GM12878 (cell line): ENCODE data around the gene BMERB1. TPM values are rescaled to one million over a fixed set of nuclear protein-coding genes. Genes with fewer than 3 reads are reported as not detected.

ENCODE experiments used
- ATAC-seq: fragments of 200-7000 bp; cut with Tn5 transposase; 3 replicates; pipeline ENCODE4 v1.9.1; 2020; ENCODE audit warnings: mild to moderate bottlenecking, moderate library complexity
- BruUV-seq: library from RNA; stranded (reverse); fragments of 400-500 nt; replicated peaks from 2 replicates; lab custom pipeline; 2021; lab: Mats Ljungman, UMichigan
- CTCF ChIA-PET: fragments of 300-600 bp; sonication (Branson Sonifier 250); formaldehyde crosslinking; extraction: SDS; loops from one replicate; lab custom pipeline; 2021; ENCODE audit warnings: inconsistent platforms; lab: Yijun Ruan, JAX
- POLR2A ChIA-PET: fragments of 350-600 bp; formaldehyde crosslinking; extraction: SDS; loops from one replicate; lab custom pipeline; 2021; ENCODE audit warnings: inconsistent platforms; lab: Charles Lee
- RAD21 ChIA-PET: fragments of 300-600 bp; sonication (Branson Sonifier 250); formaldehyde crosslinking; loops from one replicate; lab custom pipeline; 2023; ENCODE audit warnings: antibody characterized with exemption; ENCODE audit not compliant: unreplicated experiment; lab: Charles Lee
- SMC1A ChIA-PET: fragments of 300-600 bp; sonication (Branson Sonifier 250); formaldehyde crosslinking; loops from one replicate; lab custom pipeline; 2023; ENCODE audit not compliant: unreplicated experiment, uncharacterized antibody; lab: Charles Lee
- DNase-seq: peaks from one replicate; pipeline ENCODE4 v3.0.0-alpha.2; 2011; ENCODE audit warnings: low read depth, low spot score
- FAIRE-seq: peaks from 3 replicates; lab custom pipeline; 2011; peaks lifted over from hg19 to GRCh38; lab: Jason Lieb, UNC
- H2AFZ ChIP-seq: 2 replicates; pipeline ENCODE4 v1.6.0; 2011; ENCODE audit warnings: low read depth, low read length, control low read depth; ENCODE audit not compliant: control insufficient read depth
- H3K27ac ChIP-seq: 2 replicates; pipeline ENCODE4 v1.5.1; 2011; ENCODE audit warnings: control low read depth; ENCODE audit not compliant: control insufficient read depth, insufficient read depth
- H3K27me3 ChIP-seq, 2 experiments: replicated peaks in 1 of 2; 2 replicates each; pipeline versions ENCODE4 v1.6.0 to v1.6.1; 2011; ENCODE audit warnings: low read length in 1 of 2; ENCODE audit not compliant: control insufficient read depth in 2 of 2, insufficient read depth in 2 of 2
- H3K36me3 ChIP-seq, 2 experiments: 2 replicates each; pipeline ENCODE4 v1.5.1; 2011; ENCODE audit warnings: low read length in 1 of 2; ENCODE audit not compliant: control insufficient read depth in 2 of 2, insufficient read depth in 2 of 2
- H3K4me1 ChIP-seq: 2 replicates; pipeline ENCODE4 v1.6.1; 2011; ENCODE audit warnings: mild to moderate bottlenecking, low read length, moderate library complexity, mixed read lengths; ENCODE audit not compliant: control insufficient read depth, insufficient read depth
- H3K4me2 ChIP-seq: 2 replicates; pipeline ENCODE4 v1.6.0; 2011; ENCODE audit warnings: control low read depth; ENCODE audit not compliant: control insufficient read depth, insufficient read depth
- H3K4me3 ChIP-seq: fragments of 200-600 bp; sonication (generic); 2 replicates; pipeline ENCODE4 v1.5.1; 2016
- H3K79me2 ChIP-seq: 2 replicates; pipeline ENCODE4 v1.6.0; 2011; ENCODE audit warnings: low read length; ENCODE audit not compliant: control insufficient read depth, insufficient read depth
- H3K9ac ChIP-seq: 2 replicates; pipeline ENCODE4 v1.8.0; 2011; ENCODE audit warnings: low read length, control low read depth, mixed read lengths; ENCODE audit not compliant: control insufficient read depth, insufficient read depth
- H3K9me3 ChIP-seq: replicated peaks from 3 replicates; pipeline ENCODE4 v1.5.1; 2011; ENCODE audit warnings: mild to moderate bottlenecking, low read length; ENCODE audit not compliant: control insufficient read depth, insufficient read depth
- H4K20me1 ChIP-seq: 2 replicates; pipeline ENCODE4 v1.6.0; 2011; ENCODE audit not compliant: control insufficient read depth, insufficient read depth
- FOS ChIP-seq: IDR thresholded peaks from 3 replicates; pipeline ENCODE4 v1.6.1; 2011; ENCODE audit warnings: borderline replicate concordance; ENCODE audit not compliant: insufficient read length; ENCODE audit errors: extremely low read depth
- RAD21 ChIP-seq: IDR thresholded peaks from 2 replicates; pipeline ENCODE4 v1.6.1; 2011; ENCODE audit warnings: mild to moderate bottlenecking, low read depth, low read length, moderate library complexity; ENCODE audit not compliant: insufficient read depth
- SMC3 ChIP-seq: IDR thresholded peaks from 2 replicates; pipeline ENCODE4 v1.6.1; 2011; ENCODE audit warnings: low read length, improper control_type of control experiment, borderline replicate concordance
- TCF3 ChIP-seq: IDR thresholded peaks from 2 replicates; pipeline ENCODE4 v1.6.1; 2012; ENCODE audit warnings: low read depth, mild to moderate bottlenecking, low read length, borderline replicate concordance; ENCODE audit not compliant: insufficient read depth
- ZNF217 ChIP-seq: fragments of 450-650 bp; IDR thresholded peaks from 2 replicates; pipeline ENCODE4 v1.6.1; 2017; ENCODE audit warnings: antibody characterized with exemption, mild to moderate bottlenecking
- ZSCAN29 ChIP-seq: fragments of 450-650 bp; IDR thresholded peaks from 2 replicates; pipeline ENCODE4 v1.6.1; 2017; ENCODE audit warnings: mild to moderate bottlenecking, moderate library complexity
- ZZZ3 ChIP-seq: IDR thresholded peaks from 2 replicates; pipeline ENCODE4 v1.6.1; 2011; ENCODE audit warnings: low read depth; ENCODE audit not compliant: control insufficient read depth, insufficient read length
- WGBS: methylation state at CpG from one replicate; pipeline ENCODE4 v1.1.6; 2016; ENCODE audit warnings: low lambda C conversion rate; ENCODE audit not compliant: insufficient replicate concordance, insufficient coverage; ENCODE audit errors: missing lambda C conversion rate; 5-methylcytosine and 5-hydroxymethylcytosine counted together
- in situ Hi-C: fragments of 300-500 bp; cut with MboI; formaldehyde crosslinking; loops from 9 replicates; pipeline ENCODE4 v1.14.3; 2018; ENCODE audit warnings: mixed read lengths
- intact Hi-C: fragments of 100-400 bp; cut with micrococcal nuclease; formaldehyde crosslinking; loops from one replicate; pipeline ENCODE4 v1.14.2; 2022; ENCODE audit not compliant: unreplicated experiment
- polyA plus RNA-seq, 11 experiments: library from polyadenylated mRNA; depleted of rRNA in 4 of 11; unstranded in 6 of 11; stranded (reverse) in 5 of 11; fragments of >200 nt; fragmentation: Nextera tagmentation in 4 of 11; fragmentation: Illumina TruSeq in 1 of 11; extraction: Ambion mirVana in 4 of 11; extraction: Trizol in 1 of 11; gene quantifications; 1 replicate in 1 of 11; 2 replicates in 10 of 11; pipeline versions ENCODE4 v1.2.1 to v1.2.3, GENCODE V29; 2011 to 2016; ENCODE audit warnings: inconsistent platforms in 2 of 11, missing spikeins in 2 of 11, low read depth in 1 of 11
- total RNA-seq, 4 experiments: library from RNA; depleted of rRNA in 3 of 4; stranded (reverse); fragments of >200 nt in 3 of 4; fragmentation: Illumina TruSeq in 1 of 4; extraction: Trizol in 1 of 4; gene quantifications; 2 replicates each; pipeline versions ENCODE4 v1.2.1 to v1.2.3, GENCODE V29; 2013 to 2021
- TF ChIP-seq, protein P1 (sequence below): fragments of 450-650 bp; IDR thresholded peaks from 2 replicates; pipeline ENCODE4 v1.6.1; 2018; ENCODE audit warnings: borderline replicate concordance, mild to moderate bottlenecking; ENCODE audit not compliant: partially characterized antibody
- TF ChIP-seq, protein P2 (sequence below), 3 experiments: IDR thresholded peaks in 2 of 3; conservative IDR thresholded peaks in 1 of 3; 2 replicates each; pipeline ENCODE4 v1.5.1; 2011; ENCODE audit warnings: low read depth in 3 of 3, low read length in 3 of 3, mild to moderate bottlenecking in 3 of 3, control low read depth in 2 of 3, moderate library complexity in 2 of 3, inconsistent platforms in 1 of 3, mixed read lengths in 1 of 3; ENCODE audit not compliant: control insufficient read depth in 2 of 3, insufficient read depth in 1 of 3; ENCODE audit errors: extremely low read depth in 1 of 3

BMERB1 gene
- total and polyA plus RNA-seq, 10 of the 15 experiments (the other 5 are each of a cell fraction or from before 2014, with no cell fraction given): 0.05 to 0.68 (median 0.34) TPM

DNA sequence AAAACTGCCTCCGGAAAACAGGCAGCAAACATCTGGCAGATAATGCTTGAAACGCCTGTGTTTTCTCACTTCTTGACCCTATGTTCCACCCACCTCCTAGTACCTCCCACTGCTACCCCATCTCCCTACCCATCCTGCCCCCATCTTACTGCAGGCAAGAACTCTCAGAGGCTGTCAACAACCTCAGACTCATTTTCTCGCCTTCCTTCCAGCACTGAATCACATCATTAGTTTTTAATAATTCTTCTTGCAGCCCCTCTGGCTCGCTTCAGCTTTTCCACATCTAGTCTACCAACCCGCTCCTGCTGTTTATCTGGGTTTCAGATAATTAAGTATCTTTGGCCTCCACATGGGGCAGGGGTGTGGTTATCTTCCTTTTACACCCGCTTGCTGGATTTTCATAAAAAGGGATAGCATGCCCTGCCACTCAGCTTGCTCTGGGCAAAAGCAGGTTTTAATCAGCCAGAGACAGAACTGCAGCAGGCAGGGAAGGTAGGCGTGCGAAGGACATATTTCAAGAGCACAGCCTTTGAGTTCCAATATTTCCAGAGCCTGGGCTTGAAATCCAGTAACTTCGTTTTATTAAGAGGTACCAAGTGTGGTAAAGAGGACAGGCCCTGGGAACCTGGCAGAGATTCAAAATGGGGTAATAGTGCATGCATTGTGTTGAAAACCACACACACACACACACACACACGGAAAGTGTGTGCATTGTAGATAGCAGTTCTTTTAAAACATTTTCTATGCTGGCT lies 87.5 kb downstream of the BMERB1 start (continued):
- TF ChIP-seq TCF3 (no peak), ZSCAN29 (no peak), ZNF217 (no peak), FOS (no peak)
- TF ChIP-seq, protein P1, sequence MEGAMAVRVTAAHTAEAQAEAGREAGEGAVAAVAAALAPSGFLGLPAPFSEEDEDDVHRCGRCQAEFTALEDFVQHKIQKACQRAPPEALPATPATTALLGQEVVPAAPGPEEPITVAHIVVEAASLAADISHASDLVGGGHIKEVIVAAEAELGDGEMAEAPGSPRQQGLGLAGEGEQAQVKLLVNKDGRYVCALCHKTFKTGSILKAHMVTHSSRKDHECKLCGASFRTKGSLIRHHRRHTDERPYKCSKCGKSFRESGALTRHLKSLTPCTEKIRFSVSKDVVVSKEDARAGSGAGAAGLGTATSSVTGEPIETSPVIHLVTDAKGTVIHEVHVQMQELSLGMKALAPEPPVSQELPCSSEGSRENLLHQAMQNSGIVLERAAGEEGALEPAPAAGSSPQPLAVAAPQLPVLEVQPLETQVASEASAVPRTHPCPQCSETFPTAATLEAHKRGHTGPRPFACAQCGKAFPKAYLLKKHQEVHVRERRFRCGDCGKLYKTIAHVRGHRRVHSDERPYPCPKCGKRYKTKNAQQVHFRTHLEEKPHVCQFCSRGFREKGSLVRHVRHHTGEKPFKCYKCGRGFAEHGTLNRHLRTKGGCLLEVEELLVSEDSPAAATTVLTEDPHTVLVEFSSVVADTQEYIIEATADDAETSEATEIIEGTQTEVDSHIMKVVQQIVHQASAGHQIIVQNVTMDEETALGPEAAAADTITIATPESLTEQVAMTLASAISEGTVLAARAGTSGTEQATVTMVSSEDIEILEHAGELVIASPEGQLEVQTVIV: no peak

DNA sequence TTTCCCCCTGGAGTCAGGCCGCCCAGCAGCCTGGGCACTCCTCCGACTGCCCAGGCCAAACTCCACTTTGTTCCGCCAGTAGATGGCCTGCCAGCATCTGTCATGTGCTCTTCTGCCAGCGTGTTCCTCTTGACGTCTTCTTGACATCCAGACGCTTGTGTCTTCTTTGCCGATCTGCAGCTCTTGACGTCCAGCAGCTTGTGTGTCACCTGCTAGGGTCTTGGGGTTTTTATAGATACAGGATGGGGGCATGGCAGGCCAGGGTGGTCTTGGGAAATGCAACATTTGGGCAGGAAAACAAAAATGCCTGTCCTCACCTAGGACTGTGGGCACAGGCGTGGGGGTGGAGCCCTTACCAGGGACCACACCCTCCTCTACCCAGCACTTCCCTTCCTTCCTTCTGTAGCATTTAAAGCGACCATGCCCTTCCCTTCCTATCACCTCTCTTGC lies 88.7 kb downstream of the BMERB1 start:
- H3K27ac ChIP-seq: no peak overlapping the region
- FAIRE-seq (no peak), ATAC-seq (peak; percentile 54), DNase-seq (no peak)
- ChIA-PET POLR2A (no interaction called here), SMC1A (no interaction called here), CTCF (interaction anchor here (1.7 kb wide), 1 partner anchor 182 kb away, joined by 4 read pairs; no protein-coding TSS in a partner anchor), RAD21 (interaction anchor here (0.5 to 0.9 kb wide), 2 partner anchors 120 to 604 kb away, joined by 3 to 4 read pairs; partner anchors contain the start of gene MARF1)
- no peak overlapping the region for H3K4me2 ChIP-seq
- no TSS peak for BruUV-seq
- no peaks in the 10 kb centered on the region for H3K4me1 ChIP-seq
- no peaks in the 10 kb centered on the region for H3K36me3 ChIP-seq
- no peaks in the 10 kb centered on the region for H3K9me3 ChIP-seq
- TF ChIP-seq SMC3: peak; percentile 32; the same call in 1 of the 2 replicates
- TF ChIP-seq, protein P2, sequence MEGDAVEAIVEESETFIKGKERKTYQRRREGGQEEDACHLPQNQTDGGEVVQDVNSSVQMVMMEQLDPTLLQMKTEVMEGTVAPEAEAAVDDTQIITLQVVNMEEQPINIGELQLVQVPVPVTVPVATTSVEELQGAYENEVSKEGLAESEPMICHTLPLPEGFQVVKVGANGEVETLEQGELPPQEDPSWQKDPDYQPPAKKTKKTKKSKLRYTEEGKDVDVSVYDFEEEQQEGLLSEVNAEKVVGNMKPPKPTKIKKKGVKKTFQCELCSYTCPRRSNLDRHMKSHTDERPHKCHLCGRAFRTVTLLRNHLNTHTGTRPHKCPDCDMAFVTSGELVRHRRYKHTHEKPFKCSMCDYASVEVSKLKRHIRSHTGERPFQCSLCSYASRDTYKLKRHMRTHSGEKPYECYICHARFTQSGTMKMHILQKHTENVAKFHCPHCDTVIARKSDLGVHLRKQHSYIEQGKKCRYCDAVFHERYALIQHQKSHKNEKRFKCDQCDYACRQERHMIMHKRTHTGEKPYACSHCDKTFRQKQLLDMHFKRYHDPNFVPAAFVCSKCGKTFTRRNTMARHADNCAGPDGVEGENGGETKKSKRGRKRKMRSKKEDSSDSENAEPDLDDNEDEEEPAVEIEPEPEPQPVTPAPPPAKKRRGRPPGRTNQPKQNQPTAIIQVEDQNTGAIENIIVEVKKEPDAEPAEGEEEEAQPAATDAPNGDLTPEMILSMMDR (IDR thresholded peaks at IDR 0.05 in 2 of 3, conservative IDR thresholded peaks at IDR 0.05 in 1 of 3; ENCODE audit: control insufficient read depth in 2 of 3, extremely low read depth in 1 of 3, insufficient read depth in 1 of 3, low read depth in 3 of 3, low read length in 3 of 3): peak in 1 of 3 experiments; percentile 29; a peak in 2 of 6 replicates
- TF ChIP-seq ZZZ3: no peak
- 0 out of 2 replicates have a peak, but pooled peaks have one; percentile 10 for TF ChIP-seq RAD21
- no peak overlapping the region for H3K9ac ChIP-seq
- in situ Hi-C loops (no loop called here), intact Hi-C loops (no loop called here)
- H4K20me1 ChIP-seq: no peaks in the 10 kb centered on the region
- no peak overlapping the region for H3K4me3 ChIP-seq
- H3K79me2 ChIP-seq: no peaks in the 10 kb centered on the region
- no peak overlapping the region for H2AFZ ChIP-seq
- no peaks in the 10 kb centered on the region; a peak in 1 of 4 replicates for H3K27me3 ChIP-seq
- 25% methylated on average over 10 of the region's 10 CpGs for WGBS
